ENCODE measurements around the gene ESYT2.

The ESYT2 gene

GRCh38 chr7:158816995-158817394 is 12.3 kb downstream of the ESYT2 start:
- in situ Hi-C loops (cut with MboI; ENCODE audit: low pct_unique_long_range_greater_than_20kb, low sequenced_read_pairs, unreplicated experiment) = no loop called here
- no peak for TF ChIP-seq CTCF (IDR thresholded peaks at IDR 0.05; ENCODE audit: extremely low read depth, insufficient read depth, missing control alignments)
- no peak for DNase-seq (ENCODE audit: low spot score)

GRCh38 chr7:158816271-158816670 is 13.0 kb downstream of the ESYT2 start:
- DNase-seq (ENCODE audit: low spot score) = no peak
- no peak for TF ChIP-seq CTCF (IDR thresholded peaks at IDR 0.05; ENCODE audit: extremely low read depth, insufficient read depth, missing control alignments)
- in situ Hi-C loops (cut with MboI; ENCODE audit: low pct_unique_long_range_greater_than_20kb, low sequenced_read_pairs, unreplicated experiment) = no loop called here

GRCh38 chr7:158815800-158816128 is 13.5 kb downstream of the ESYT2 start:
- no peak for TF ChIP-seq CTCF (IDR thresholded peaks at IDR 0.05; ENCODE audit: extremely low read depth, insufficient read depth, missing control alignments)
- in situ Hi-C loops (cut with MboI; ENCODE audit: low pct_unique_long_range_greater_than_20kb, low sequenced_read_pairs, unreplicated experiment) = no loop called here
- DNase-seq (ENCODE audit: low spot score) = no peak

GRCh38 chr7:158815083-158815799 is 14.1 kb downstream of the ESYT2 start:
- TF ChIP-seq CTCF (IDR thresholded peaks at IDR 0.05; ENCODE audit: extremely low read depth, insufficient read depth, missing control alignments) = no peak
- no peak for DNase-seq (ENCODE audit: low spot score)
- in situ Hi-C loops (cut with MboI; ENCODE audit: low pct_unique_long_range_greater_than_20kb, low sequenced_read_pairs, unreplicated experiment) = no loop called here

GRCh38 chr7:158814637-158815036 is 14.7 kb downstream of the ESYT2 start:
- in situ Hi-C loops (cut with MboI; ENCODE audit: low pct_unique_long_range_greater_than_20kb, low sequenced_read_pairs, unreplicated experiment) = no loop called here
- no peak for DNase-seq (ENCODE audit: low spot score)
- no peak for TF ChIP-seq CTCF (IDR thresholded peaks at IDR 0.05; ENCODE audit: extremely low read depth, insufficient read depth, missing control alignments)

- no peak for TF ChIP-seq CTCF (IDR thresholded peaks at IDR 0.05; ENCODE audit: extremely low read depth, insufficient read depth, missing control alignments)
- in situ Hi-C loops (cut with MboI; ENCODE audit: low pct_unique_long_range_greater_than_20kb, low sequenced_read_pairs, unreplicated experiment) = no loop called here
- no peak for DNase-seq (ENCODE audit: low spot score)
Observed at GRCh38 chr7:158812684-158813083, 16.6 kb downstream of the ESYT2 start.
